ENCODE data around the gene MBNL1. TPM values are rescaled to one million over a fixed set of nuclear protein-coding genes. Genes with fewer than 3 reads are reported as not detected.

The MBNL1 gene
- total and polyA plus RNA-seq, 8 donors, result 15.2 to 73.2 (median 40.2) TPM

DNA sequence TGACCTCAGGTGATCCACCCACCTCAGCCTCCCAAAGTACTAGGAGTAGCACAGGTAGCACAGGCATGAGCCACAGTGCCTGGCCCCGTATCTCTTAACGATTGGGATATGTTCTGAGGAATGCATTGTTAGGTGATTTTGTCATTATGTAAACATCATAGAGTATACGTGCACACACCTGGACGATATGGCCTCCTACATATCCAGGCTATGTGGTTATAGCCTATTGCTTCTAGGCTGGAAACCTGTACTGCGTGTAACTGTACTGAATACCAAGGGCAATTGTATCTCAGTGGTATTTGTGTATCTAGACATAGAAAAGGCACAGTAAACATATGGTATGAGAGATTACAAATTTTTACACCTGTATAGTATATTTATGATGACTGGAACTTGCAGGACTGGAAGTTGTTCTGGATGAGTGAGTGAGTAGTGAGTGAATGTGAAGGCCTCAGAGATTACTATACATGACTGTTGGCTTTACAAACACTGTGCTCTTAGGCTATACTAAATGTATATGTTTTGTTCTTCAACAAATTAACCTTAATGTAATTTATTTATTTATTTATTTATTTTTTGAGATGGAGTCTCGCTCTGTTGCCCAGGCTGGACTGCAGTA lies 120.7 kb downstream of the MBNL1 start:
- ATAC-seq (peak in 3 of 4 donors; percentile 6 to 43 (median 32)), DNase-seq (no peak), FAIRE-seq (no peak)
- H3K4me3 ChIP-seq, result no peak overlapping the region
- intact Hi-C loops (cut with DNase I), result no loop called here
- no peaks in the 10 kb centered on the region for H3K9me3 ChIP-seq
- H3K27me3 ChIP-seq, result no peaks in the 10 kb centered on the region
- WGBS, 2 donors, result 66 to 69% methylated on average over 6 of the region's 6 CpGs
- H3K27ac ChIP-seq, result no peak overlapping the region
- H3K4me1 ChIP-seq, result peaks cover 7 to 49% (median 29%) of the 10 kb centered on the region in 3 donors
- TF ChIP-seq CTCF (IDR thresholded peaks at IDR 0.05), result no peak
- H3K36me3 ChIP-seq, result no peaks in the 10 kb centered on the region

DNA sequence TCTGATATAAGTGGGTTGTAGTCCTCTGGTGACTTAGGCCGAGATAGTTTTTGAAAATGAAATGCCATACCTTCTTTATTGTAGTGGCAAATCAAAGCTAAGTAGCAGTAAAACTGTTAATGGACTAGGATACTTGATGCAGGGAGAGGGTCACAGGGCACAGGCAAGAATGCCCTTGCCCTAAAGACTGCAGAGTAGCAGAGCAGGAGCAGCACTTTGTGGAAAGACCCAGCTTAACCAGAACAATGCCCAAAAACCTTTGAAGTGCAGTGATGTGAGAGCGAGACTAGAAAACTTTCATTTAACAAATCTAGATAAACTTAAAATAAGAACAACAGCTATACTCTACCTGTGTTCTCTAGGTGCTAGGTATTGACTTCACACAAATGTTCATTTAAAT lies 121.9 kb downstream of the MBNL1 start:
- DNase-seq, result no peak
- no peak overlapping the region for H3K27ac ChIP-seq
- H3K4me3 ChIP-seq, result no peak overlapping the region
- intact Hi-C loops (cut with DNase I), result no loop called here
- no peak for TF ChIP-seq CTCF (IDR thresholded peaks at IDR 0.05)
- ATAC-seq, result no peak
- FAIRE-seq, result no peak
- H3K27me3 ChIP-seq, result no peaks in the 10 kb centered on the region
- peaks cover under 1 to 37% (median 25%) of the 10 kb centered on the region in 3 donors for H3K4me1 ChIP-seq
- 86% methylated on average over 2 of the region's 2 CpGs for whole genome bisulfite sequencing, 2 donors
- no peaks in the 10 kb centered on the region for H3K9me3 ChIP-seq
- H3K36me3 ChIP-seq, result no peaks in the 10 kb centered on the region

- intact Hi-C loops (cut with DNase I), result no loop called here
- H3K9me3 ChIP-seq, result no peaks in the 10 kb centered on the region
- peaks cover 0 to 29% (median 16%) of the 10 kb centered on the region in 3 donors for H3K4me1 ChIP-seq
- H3K27me3 ChIP-seq, result no peaks in the 10 kb centered on the region
- H3K27ac ChIP-seq, result no peak overlapping the region
- 70 to 74% methylated on average over 1 of the region's 1 CpG for WGBS, 2 donors
- DNase-seq (no peak), ATAC-seq (no peak), FAIRE-seq (no peak)
- H3K4me3 ChIP-seq, result no peak overlapping the region
- no peak for TF ChIP-seq CTCF (IDR thresholded peaks at IDR 0.05)
- H3K36me3 ChIP-seq, result no peaks in the 10 kb centered on the region
These were observed 122.9 kb downstream of the MBNL1 start for GRCh38 chr3:152391671-152392070.

DNA sequence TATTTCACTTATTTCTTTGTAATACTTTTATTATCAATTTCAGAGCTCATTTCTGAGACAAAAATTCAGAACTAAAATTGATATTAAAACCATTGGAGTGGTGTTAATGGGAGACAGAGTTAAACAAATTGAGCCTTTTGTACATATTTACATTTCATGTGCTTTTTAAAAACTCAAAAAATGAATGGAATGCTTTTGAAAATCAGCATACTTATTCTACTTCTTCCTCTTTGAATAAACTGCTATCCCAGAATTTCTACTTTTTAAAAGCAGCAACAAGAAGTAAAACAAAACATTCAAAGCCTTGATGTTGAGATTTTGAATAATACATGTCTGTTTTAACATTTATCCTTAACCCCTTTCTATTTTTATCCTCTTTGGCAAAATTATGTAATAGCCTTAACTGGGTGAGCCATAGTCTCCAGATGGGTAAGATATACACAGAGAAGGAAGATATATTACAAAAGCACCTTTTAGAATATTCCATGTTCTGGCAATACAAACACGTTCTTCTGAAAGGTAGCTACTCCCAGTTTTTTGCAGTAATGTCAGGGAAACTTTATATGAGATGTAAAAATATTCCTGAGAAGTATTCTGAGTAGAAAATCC lies 123.6 kb downstream of the MBNL1 start:
- TF ChIP-seq CTCF (IDR thresholded peaks at IDR 0.05), result no peak
- Histone ChIP-seq H3K4me3 (no peak overlapping the region), H3K27me3 (no peaks in the 10 kb centered on the region), H3K9me3 (no peaks in the 10 kb centered on the region), H3K4me1 (peaks cover 0 to 29% (median 9%) of the 10 kb centered on the region in 3 donors), H3K36me3 (no peaks in the 10 kb centered on the region), H3K27ac (no peak overlapping the region)
- FAIRE-seq (no peak), DNase-seq (no peak), ATAC-seq (no peak)
- WGBS, 2 donors, result 66 to 74% methylated on average over 1 of the region's 1 CpG
- intact Hi-C loops (cut with DNase I), result no loop called here

- no peak for TF ChIP-seq CTCF (IDR thresholded peaks at IDR 0.05)
- no peaks in the 10 kb centered on the region for H3K27me3 ChIP-seq
- WGBS, 2 donors, result 71 to 83% methylated on average over 1 of the region's 1 CpG
- ATAC-seq (no peak), DNase-seq (no peak), FAIRE-seq (no peak)
- H3K4me1 ChIP-seq, result peaks cover 3 to 22% (median 12%) of the 10 kb centered on the region in 3 donors
- no peaks in the 10 kb centered on the region for H3K9me3 ChIP-seq
- intact Hi-C loops (cut with DNase I), result no loop called here
- H3K4me3 ChIP-seq, result no peak overlapping the region
- no peaks in the 10 kb centered on the region for H3K36me3 ChIP-seq
- H3K27ac ChIP-seq, result no peak overlapping the region
These were observed 125.5 kb downstream of the MBNL1 start for GRCh38 chr3:152394246-152394645.
